ENCODE results near the gene ARHGEF25. TPM values are rescaled to one million over a fixed set of nuclear protein-coding genes. Genes with fewer than 3 reads are reported as not detected.

Gene ARHGEF25
- total RNA-seq, 4 donors from 2014 or later: 77.7 to 133 (median 111) TPM

- H3K36me3 ChIP-seq: peaks cover 12 to 44% (median 30%) of the 10 kb centered on the region in 4 donors
- no peaks in the 10 kb centered on the region for H3K27me3 ChIP-seq
- no peak overlapping the region for H3K27ac ChIP-seq (replicated peaks in 1 of 4)
- no peak for DNase-seq (ENCODE audit: extremely low spot score)
- intact Hi-C loops (cut with DNase I): no loop called here
- TF ChIP-seq POLR2A (IDR thresholded peaks at IDR 0.05; ENCODE audit: low read depth) (no peak), POLR2AphosphoS5 (IDR thresholded peaks at IDR 0.05) (no peak), EP300 (IDR thresholded peaks at IDR 0.05) (no peak), CTCF (IDR thresholded peaks at IDR 0.05) (no peak)
- no peaks in the 10 kb centered on the region for H3K9me3 ChIP-seq
- peaks cover 7 to 34% (median 25%) of the 10 kb centered on the region in 4 donors for H3K4me1 ChIP-seq
- WGBS: 89% methylated on average over 4 of the region's 4 CpGs
- no peak overlapping the region for H3K4me3 ChIP-seq
Measured at GRCh38 chr12:57593187-57593586, 18.0 kb upstream of the ARHGEF25 start.

GRCh38 chr12:57600395-57600794, 10.8 kb upstream of the ARHGEF25 start:
- peaks cover 14 to 23% (median 18%) of the 10 kb centered on the region in 4 donors for H3K4me1 ChIP-seq
- TF ChIP-seq POLR2AphosphoS5 (IDR thresholded peaks at IDR 0.05) (no peak), CTCF (IDR thresholded peaks at IDR 0.05) (no peak)
- H3K27ac ChIP-seq (replicated peaks in 1 of 4): no peak overlapping the region
- H3K9me3 ChIP-seq: no peaks in the 10 kb centered on the region
- no peak overlapping the region for H3K4me3 ChIP-seq
- no peaks in the 10 kb centered on the region for H3K27me3 ChIP-seq
- DNase-seq (ENCODE audit: extremely low spot score): no peak
- intact Hi-C loops (cut with DNase I): no loop called here
- WGBS: 63% methylated on average over 2 of the region's 2 CpGs
- peaks cover 27 to 75% (median 61%) of the 10 kb centered on the region in 4 donors for H3K36me3 ChIP-seq

GRCh38 chr12:57602544-57602943, 8.7 kb upstream of the ARHGEF25 start:
- Histone ChIP-seq H3K4me1 (peaks cover 18 to 44% (median 33%) of the 10 kb centered on the region in 4 donors), H3K4me3 (no peak overlapping the region), H3K36me3 (peaks cover 26 to 69% (median 51%) of the 10 kb centered on the region in 4 donors), H3K27me3 (no peaks in the 10 kb centered on the region), H3K27ac (replicated peaks in 1 of 4) (peak overlapping the region; percentile 96 to 99 (median 97)), H3K9me3 (no peaks in the 10 kb centered on the region)
- no peak for DNase-seq (ENCODE audit: extremely low spot score)
- no peak for TF ChIP-seq EP300 (IDR thresholded peaks at IDR 0.05)
- intact Hi-C loops (cut with DNase I): no loop called here

GRCh38 chr12:57603324-57603723, 7.9 kb upstream of the ARHGEF25 start:
- intact Hi-C loops (cut with DNase I): no loop called here
- no peaks in the 10 kb centered on the region for H3K9me3 ChIP-seq
- peaks cover 26 to 69% (median 50%) of the 10 kb centered on the region in 4 donors for H3K36me3 ChIP-seq
- no peaks in the 10 kb centered on the region for H3K27me3 ChIP-seq
- H3K4me3 ChIP-seq: peak overlapping the region in 1 of 4 donors; percentile 82
- WGBS: 50% methylated on average over 2 of the region's 2 CpGs
- TF ChIP-seq POLR2A (IDR thresholded peaks at IDR 0.05; ENCODE audit: low read depth): no peak
- no peak for TF ChIP-seq EP300 (IDR thresholded peaks at IDR 0.05)
- DNase-seq (ENCODE audit: extremely low spot score): no peak
- H3K27ac ChIP-seq (replicated peaks in 1 of 4): peak overlapping the region; percentile 96 to 99 (median 97)
- H3K4me1 ChIP-seq: peaks cover 18 to 50% (median 36%) of the 10 kb centered on the region in 4 donors

GRCh38 chr12:57603815-57604453, 7.3 kb upstream of the ARHGEF25 start:
- Histone ChIP-seq H3K4me3 (peak overlapping the region; percentile 70 to 84 (median 82)), H3K9me3 (no peaks in the 10 kb centered on the region), H3K27ac (replicated peaks in 1 of 4) (peak overlapping the region; percentile 96 to 99 (median 97)), H3K36me3 (peaks cover 22 to 69% (median 48%) of the 10 kb centered on the region in 4 donors), H3K27me3 (no peaks in the 10 kb centered on the region), H3K4me1 (peaks cover 18 to 56% (median 42%) of the 10 kb centered on the region in 4 donors)
- 21% methylated on average over 6 of the region's 6 CpGs for WGBS
- no peak for DNase-seq (ENCODE audit: extremely low spot score)
- intact Hi-C loops (cut with DNase I): no loop called here
- TF ChIP-seq CTCF (IDR thresholded peaks at IDR 0.05) (no peak), POLR2AphosphoS5 (IDR thresholded peaks at IDR 0.05) (peak; percentile 63 to 70), EP300 (IDR thresholded peaks at IDR 0.05) (no peak), POLR2A (IDR thresholded peaks at IDR 0.05; ENCODE audit: low read depth) (no peak)
